Liver (tissue), 9 donors: ENCODE results near the gene AVEN. TPM values are rescaled to one million over a fixed set of nuclear protein-coding genes. Genes with fewer than 3 reads are reported as not detected.

Source experiments
- DNase-seq: peaks from one replicate; pipeline ENCODE4 v3.0.0-alpha.2; 2017; ENCODE audit warnings: low spot score
- H3K27ac ChIP-seq, 2 donors: one replicate each; pipeline ENCODE4 v1.7.0; 2013; ENCODE audit warnings: inconsistent platforms in 2 of 2, low read length in 2 of 2, control low read depth in 1 of 2, low read depth in 1 of 2, mild to moderate bottlenecking in 1 of 2
- H3K27me3 ChIP-seq, 4 donors: one replicate each; pipeline versions ENCODE4 v1.6.1 to v1.7.0; 2013; ENCODE audit warnings: low read length in 3 of 4, inconsistent platforms in 1 of 4, mild to moderate bottlenecking in 1 of 4, moderate library complexity in 1 of 4; ENCODE audit not compliant: control insufficient read depth in 4 of 4, insufficient read depth in 4 of 4
- H3K36me3 ChIP-seq, 4 donors: one replicate each; pipeline versions ENCODE4 v1.6.1 to v1.7.0; 2013; ENCODE audit warnings: low read length in 3 of 4, mild to moderate bottlenecking in 3 of 4, low read depth in 1 of 4, moderate library complexity in 1 of 4; ENCODE audit not compliant: control insufficient read depth in 4 of 4, insufficient read depth in 3 of 4
- H3K4me1 ChIP-seq, 4 donors: one replicate each; pipeline versions ENCODE4 v1.6.1 to v1.7.0; 2013; ENCODE audit warnings: low read length in 3 of 4, mild to moderate bottlenecking in 3 of 4, moderate library complexity in 1 of 4; ENCODE audit not compliant: control insufficient read depth in 4 of 4, insufficient read depth in 4 of 4
- H3K4me3 ChIP-seq, 3 donors: one replicate each; pipeline versions ENCODE4 v1.6.1 to v1.7.0; 2013; ENCODE audit warnings: low read length in 3 of 3, control low read depth in 1 of 3, low read depth in 1 of 3, mild to moderate bottlenecking in 1 of 3
- H3K9ac ChIP-seq, 2 donors: one replicate each; pipeline ENCODE4 v1.7.0; 2013; ENCODE audit warnings: low read length in 2 of 2, mild to moderate bottlenecking in 2 of 2, moderate library complexity in 2 of 2, control low read depth in 1 of 2, low read depth in 1 of 2
- H3K9me3 ChIP-seq, 4 donors: one replicate each; pipeline versions ENCODE4 v1.6.1 to v1.7.0; 2013; ENCODE audit warnings: low read length in 3 of 4; ENCODE audit not compliant: control insufficient read depth in 4 of 4
- ATF3 ChIP-seq: IDR thresholded peaks from 2 replicates; pipeline ENCODE4 v1.6.1; 2016; ENCODE audit warnings: antibody characterized with exemption
- CTCF ChIP-seq: fragments of 150-350 bp; IDR thresholded peaks from 2 replicates; pipeline ENCODE4 v1.5.1; 2017; ENCODE audit warnings: improper control_type of control experiment, low read depth, low read length; ENCODE audit not compliant: missing input control
- FOXA1 ChIP-seq: IDR thresholded peaks from 2 replicates; pipeline ENCODE4 v1.6.1; 2016; ENCODE audit warnings: antibody characterized with exemption
- FOXA2 ChIP-seq: IDR thresholded peaks from 2 replicates; pipeline ENCODE4 v1.6.1; 2016; ENCODE audit warnings: antibody characterized with exemption
- GABPA ChIP-seq, 2 donors: IDR thresholded peaks in 1 of 2; conservative IDR thresholded peaks in 1 of 2; 2 replicates each; pipeline ENCODE4 v1.6.1; 2016; ENCODE audit warnings: antibody characterized with exemption in 2 of 2, mild to moderate bottlenecking in 1 of 2, moderate library complexity in 1 of 2
- HNF4A ChIP-seq, 2 donors: conservative IDR thresholded peaks; 2 replicates each; pipeline ENCODE4 v1.6.1; 2016; ENCODE audit warnings: antibody characterized with exemption in 2 of 2, mild to moderate bottlenecking in 2 of 2
- JUND ChIP-seq, 2 donors: IDR thresholded peaks; 2 replicates each; pipeline ENCODE4 v1.6.1; 2016; ENCODE audit warnings: antibody characterized with exemption in 2 of 2
- MAX ChIP-seq: IDR thresholded peaks from 2 replicates; pipeline ENCODE4 v1.6.1; 2016; ENCODE audit warnings: antibody characterized with exemption
- NR2F2 ChIP-seq: IDR thresholded peaks from 2 replicates; pipeline ENCODE4 v1.6.1; 2016; ENCODE audit warnings: antibody characterized with exemption
- RAD21 ChIP-seq, 2 donors: IDR thresholded peaks; 2 replicates each; pipeline ENCODE4 v1.6.1; 2016; ENCODE audit warnings: antibody characterized with exemption in 2 of 2, mild to moderate bottlenecking in 2 of 2
- REST ChIP-seq: IDR thresholded peaks from 2 replicates; pipeline ENCODE4 v1.6.1; 2016; ENCODE audit warnings: antibody characterized with exemption, mild to moderate bottlenecking
- RXRA ChIP-seq, 2 donors: IDR thresholded peaks; 2 replicates each; pipeline ENCODE4 v1.6.1; 2017 to 2018; ENCODE audit warnings: antibody characterized with exemption in 2 of 2, mild to moderate bottlenecking in 1 of 2
- SP1 ChIP-seq: IDR thresholded peaks from 2 replicates; pipeline ENCODE4 v1.6.1; 2018; ENCODE audit warnings: antibody characterized with exemption, mild to moderate bottlenecking
- TAF1 ChIP-seq: conservative IDR thresholded peaks from 2 replicates; pipeline ENCODE4 v1.6.1; 2016; ENCODE audit warnings: antibody characterized with exemption, mild to moderate bottlenecking
- YY1 ChIP-seq: IDR thresholded peaks from 2 replicates; pipeline ENCODE4 v1.6.1; 2016; ENCODE audit warnings: antibody characterized with exemption, mild to moderate bottlenecking
- ZBTB33 ChIP-seq: IDR thresholded peaks from 2 replicates; pipeline ENCODE4 v1.6.1; 2016; ENCODE audit warnings: antibody characterized with exemption
- WGBS: extraction: QIAGEN DNeasy Blood & Tissue Kit; methylation state at CpG from one replicate; pipeline ENCODE4 v1.1.7; 2013; 5-methylcytosine and 5-hydroxymethylcytosine counted together
- polyA plus RNA-seq, 2 donors: library from polyadenylated mRNA; stranded (reverse) in 1 of 2; unstranded in 1 of 2; fragments of 200-250 nt in 1 of 2; fragments of >200 nt in 1 of 2; fragmentation: Nextera tagmentation in 1 of 2; extraction: Ambion mirVana in 1 of 2; gene quantifications; one replicate each; pipeline versions ENCODE4 v1.2.1 to v1.2.3, GENCODE V29; 2013 to 2015
- total RNA-seq, 2 donors: library from RNA; depleted of rRNA; stranded (reverse); fragments of >200 nt; gene quantifications; one replicate each; pipeline ENCODE4 v1.2.3, GENCODE V29; 2014
- donor health status: healthy.
- donor health status: healthy.
- donor health status: healthy.
- donor health status: healthy.
- donor health status: healthy.

Gene AVEN
- total and polyA plus RNA-seq, 4 donors, result 5.3 to 12.4 (median 7.0) TPM

GRCh38 chr15:34013746-34014145 is 25.3 kb downstream of the AVEN start:
- H3K4me3 ChIP-seq, result no peak overlapping the region
- no peaks in the 10 kb centered on the region for H3K27me3 ChIP-seq
- peaks cover 0 to 2% (median 0%) of the 10 kb centered on the region in 4 donors for H3K4me1 ChIP-seq
- no peak for DNase-seq
- no peaks in the 10 kb centered on the region for H3K36me3 ChIP-seq
- TF ChIP-seq JUND (IDR thresholded peaks at IDR 0.05) (no peak), GABPA (IDR thresholded peaks at IDR 0.05 in 1 of 2, conservative IDR thresholded peaks at IDR 0.05 in 1 of 2) (no peak), TAF1 (no peak), CTCF (no peak), FOXA2 (no peak), NR2F2 (no peak), MAX (no peak), ATF3 (no peak), SP1 (no peak), REST (no peak), FOXA1 (no peak), RAD21 (IDR thresholded peaks at IDR 0.05) (no peak), HNF4A (conservative IDR thresholded peaks at IDR 0.05) (no peak), YY1 (no peak), RXRA (IDR thresholded peaks at IDR 0.05) (no peak), ZBTB33 (no peak)
- WGBS, result 96% methylated on average over 9 of the region's 9 CpGs
- H3K9me3 ChIP-seq, result no peaks in the 10 kb centered on the region
- H3K9ac ChIP-seq, result no peak overlapping the region
- no peak overlapping the region for H3K27ac ChIP-seq
